SK-N-SH treated with all-trans-retinoic acid at 6 μM for 48 hours (cell line): Measurements from ENCODE around the gene AGPAT1.

ENCODE experiments used
- ATAC-seq: fragments of 200-7000 bp; cut with Tn5 transposase; 3 replicates; pipeline ENCODE4 v1.9.1; 2020; ENCODE audit warnings: mild to moderate bottlenecking, moderate library complexity
- ARNTL ChIP-seq: fragments of 450-650 bp; formaldehyde crosslinking; IDR thresholded peaks from 2 replicates; pipeline ENCODE4 v1.5.0; 2020; ENCODE audit warnings: low read depth, mild to moderate bottlenecking, moderate library complexity, borderline replicate concordance
- BACH2 ChIP-seq: fragments of 250-450 bp; sonication (Bioruptor Pico); IDR thresholded peaks from 2 replicates; pipeline ENCODE4 v1.9.0; 2021; ENCODE audit warnings: mild to moderate bottlenecking, borderline replicate concordance
- CSDC2 ChIP-seq: fragments of 250-450 bp; sonication (Bioruptor Pico); IDR thresholded peaks from 2 replicates; pipeline ENCODE4 v1.5.0; 2020; ENCODE audit warnings: mild to moderate bottlenecking, moderate library complexity
- ISL1 ChIP-seq: fragments of 250-450 bp; sonication (Bioruptor Pico); IDR thresholded peaks from 2 replicates; pipeline ENCODE4 v2.1.2; 2022; ENCODE audit warnings: mild to moderate bottlenecking, moderate library complexity
- OSR1 ChIP-seq: fragments of 250-450 bp; sonication (Bioruptor Pico); IDR thresholded peaks from 2 replicates; pipeline ENCODE4 v1.8.0; 2022; ENCODE audit warnings: moderate library complexity, mild to moderate bottlenecking, inconsistent platforms
- PATZ1 ChIP-seq: fragments of 250-450 bp; sonication (Bioruptor Pico); IDR thresholded peaks from 2 replicates; pipeline ENCODE4 v1.8.0; 2020; ENCODE audit warnings: mild to moderate bottlenecking, moderate library complexity, borderline replicate concordance
- PPARA ChIP-seq: fragments of 250-450 bp; sonication (Bioruptor Pico); IDR thresholded peaks from 2 replicates; pipeline ENCODE4 v1.5.0; 2020; ENCODE audit warnings: mild to moderate bottlenecking, borderline replicate concordance
- RARB ChIP-seq: fragments of 250-450 bp; sonication (Bioruptor Pico); IDR thresholded peaks from 2 replicates; pipeline ENCODE4 v1.8.0; 2021; ENCODE audit warnings: mild to moderate bottlenecking, moderate library complexity
- SNAI2 ChIP-seq: fragments of 250-450 bp; sonication (Bioruptor Pico); IDR thresholded peaks from 2 replicates; pipeline ENCODE4 v1.5.0; 2020; ENCODE audit warnings: mild to moderate bottlenecking, moderate library complexity
- TCF4 ChIP-seq: fragments of 250-450 bp; sonication (Bioruptor Pico); IDR thresholded peaks from 2 replicates; pipeline ENCODE4 v1.8.0; 2021; ENCODE audit warnings: mild to moderate bottlenecking, moderate library complexity, borderline replicate concordance
- TOX ChIP-seq: fragments of 250-450 bp; sonication (Bioruptor Pico); IDR thresholded peaks from 2 replicates; pipeline ENCODE4 v1.8.0; 2021; ENCODE audit warnings: mild to moderate bottlenecking, moderate library complexity, borderline replicate concordance
- ZC3H10 ChIP-seq: fragments of 250-450 bp; sonication (Bioruptor Pico); IDR thresholded peaks from 2 replicates; pipeline ENCODE4 v1.5.1; 2021; ENCODE audit warnings: mild to moderate bottlenecking, moderate library complexity
- ZNF565 ChIP-seq: fragments of 450-650 bp; formaldehyde crosslinking; conservative IDR thresholded peaks from 2 replicates; pipeline ENCODE4 v1.5.0; 2020; ENCODE audit warnings: low read depth, mild to moderate bottlenecking, moderate library complexity
- ZNF70 ChIP-seq: fragments of 450-650 bp; formaldehyde crosslinking; IDR thresholded peaks from 2 replicates; pipeline ENCODE4 v1.5.0; 2020; ENCODE audit warnings: mild to moderate bottlenecking, moderate library complexity
- ZNF8 ChIP-seq: fragments of 450-650 bp; formaldehyde crosslinking; IDR thresholded peaks from 2 replicates; pipeline ENCODE4 v1.5.0; 2020; ENCODE audit warnings: mild to moderate bottlenecking, moderate library complexity
- TF ChIP-seq, protein P1 (sequence below): fragments of 250-450 bp; sonication (Bioruptor Pico); IDR thresholded peaks from 2 replicates; pipeline ENCODE4 v1.8.0; 2021; ENCODE audit warnings: low read depth, mild to moderate bottlenecking, moderate library complexity, borderline replicate concordance
- TF ChIP-seq, protein P2 (sequence below): fragments of 250-450 bp; sonication (Bioruptor Pico); IDR thresholded peaks from 2 replicates; pipeline ENCODE4 v1.5.1; 2021; ENCODE audit warnings: mild to moderate bottlenecking, moderate library complexity
- TF ChIP-seq, protein P3 (sequence below): fragments of 250-450 bp; sonication (Bioruptor Pico); IDR thresholded peaks from 2 replicates; pipeline ENCODE4 v1.5.0; 2020; ENCODE audit warnings: mild to moderate bottlenecking, moderate library complexity
- TF ChIP-seq, protein P4 (sequence below): fragments of 250-450 bp; sonication (Bioruptor Pico); IDR thresholded peaks from 2 replicates; pipeline ENCODE4 v1.5.1; 2020; ENCODE audit warnings: low read depth, mild to moderate bottlenecking, moderate library complexity

AGPAT1 gene

DNA sequence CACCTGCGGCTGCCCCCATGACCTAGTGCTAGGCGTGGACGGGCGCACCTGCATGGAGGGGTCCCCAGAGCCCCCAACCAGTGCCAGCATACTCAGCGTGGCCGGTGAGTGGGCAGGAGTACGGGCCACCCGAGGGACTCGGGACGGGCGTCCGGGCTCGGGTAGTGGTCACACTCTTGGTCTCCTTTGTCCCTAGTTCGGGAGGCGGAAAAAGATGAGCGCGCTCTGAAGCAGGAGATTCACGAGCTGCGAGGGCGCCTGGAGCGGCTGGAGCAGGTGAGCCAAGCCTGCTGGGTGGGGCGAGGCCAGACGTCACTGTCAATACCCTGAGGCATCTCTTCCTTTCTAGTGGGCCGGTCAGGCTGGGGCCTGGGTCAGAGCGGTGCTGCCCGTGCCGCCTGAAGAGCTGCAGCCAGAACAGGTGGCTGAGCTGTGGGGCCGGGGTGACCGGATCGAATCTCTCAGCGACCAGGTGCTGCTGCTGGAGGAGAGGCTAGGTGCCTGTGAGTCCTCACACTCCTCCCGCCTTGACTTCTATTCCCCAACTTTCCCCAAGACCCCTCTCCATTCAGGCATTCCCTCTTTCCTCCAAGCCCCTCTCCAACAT is 8.6 kb downstream of the AGPAT1 start:
- TF ChIP-seq ZNF70 (CRISPR knock-in tag) (no peak), ISL1 (CRISPR knock-in tag) (no peak), ZC3H10 (CRISPR knock-in tag) (no peak), PATZ1 (CRISPR knock-in tag) (no peak), TOX (CRISPR knock-in tag) (no peak), PPARA (CRISPR knock-in tag) (no peak), CSDC2 (CRISPR knock-in tag) (no peak), ARNTL (no peak), ZNF8 (no peak)
- TF ChIP-seq, protein P1, sequence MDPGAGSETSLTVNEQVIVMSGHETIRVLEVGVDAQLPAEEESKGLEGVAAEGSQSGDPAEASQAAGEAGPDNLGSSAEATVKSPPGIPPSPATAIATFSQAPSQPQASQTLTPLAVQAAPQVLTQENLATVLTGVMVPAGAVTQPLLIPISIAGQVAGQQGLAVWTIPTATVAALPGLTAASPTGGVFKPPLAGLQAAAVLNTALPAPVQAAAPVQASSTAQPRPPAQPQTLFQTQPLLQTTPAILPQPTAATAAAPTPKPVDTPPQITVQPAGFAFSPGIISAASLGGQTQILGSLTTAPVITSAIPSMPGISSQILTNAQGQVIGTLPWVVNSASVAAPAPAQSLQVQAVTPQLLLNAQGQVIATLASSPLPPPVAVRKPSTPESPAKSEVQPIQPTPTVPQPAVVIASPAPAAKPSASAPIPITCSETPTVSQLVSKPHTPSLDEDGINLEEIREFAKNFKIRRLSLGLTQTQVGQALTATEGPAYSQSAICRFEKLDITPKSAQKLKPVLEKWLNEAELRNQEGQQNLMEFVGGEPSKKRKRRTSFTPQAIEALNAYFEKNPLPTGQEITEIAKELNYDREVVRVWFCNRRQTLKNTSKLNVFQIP = no peak
- TF ChIP-seq, protein P2, sequence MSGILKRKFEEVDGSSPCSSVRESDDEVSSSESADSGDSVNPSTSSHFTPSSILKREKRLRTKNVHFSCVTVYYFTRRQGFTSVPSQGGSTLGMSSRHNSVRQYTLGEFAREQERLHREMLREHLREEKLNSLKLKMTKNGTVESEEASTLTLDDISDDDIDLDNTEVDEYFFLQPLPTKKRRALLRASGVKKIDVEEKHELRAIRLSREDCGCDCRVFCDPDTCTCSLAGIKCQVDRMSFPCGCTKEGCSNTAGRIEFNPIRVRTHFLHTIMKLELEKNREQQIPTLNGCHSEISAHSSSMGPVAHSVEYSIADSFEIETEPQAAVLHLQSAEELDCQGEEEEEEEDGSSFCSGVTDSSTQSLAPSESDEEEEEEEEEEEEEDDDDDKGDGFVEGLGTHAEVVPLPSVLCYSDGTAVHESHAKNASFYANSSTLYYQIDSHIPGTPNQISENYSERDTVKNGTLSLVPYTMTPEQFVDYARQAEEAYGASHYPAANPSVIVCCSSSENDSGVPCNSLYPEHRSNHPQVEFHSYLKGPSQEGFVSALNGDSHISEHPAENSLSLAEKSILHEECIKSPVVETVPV = no peak
- TF ChIP-seq, all 23 proteins: peak for 0
- no peak for ATAC-seq

DNA sequence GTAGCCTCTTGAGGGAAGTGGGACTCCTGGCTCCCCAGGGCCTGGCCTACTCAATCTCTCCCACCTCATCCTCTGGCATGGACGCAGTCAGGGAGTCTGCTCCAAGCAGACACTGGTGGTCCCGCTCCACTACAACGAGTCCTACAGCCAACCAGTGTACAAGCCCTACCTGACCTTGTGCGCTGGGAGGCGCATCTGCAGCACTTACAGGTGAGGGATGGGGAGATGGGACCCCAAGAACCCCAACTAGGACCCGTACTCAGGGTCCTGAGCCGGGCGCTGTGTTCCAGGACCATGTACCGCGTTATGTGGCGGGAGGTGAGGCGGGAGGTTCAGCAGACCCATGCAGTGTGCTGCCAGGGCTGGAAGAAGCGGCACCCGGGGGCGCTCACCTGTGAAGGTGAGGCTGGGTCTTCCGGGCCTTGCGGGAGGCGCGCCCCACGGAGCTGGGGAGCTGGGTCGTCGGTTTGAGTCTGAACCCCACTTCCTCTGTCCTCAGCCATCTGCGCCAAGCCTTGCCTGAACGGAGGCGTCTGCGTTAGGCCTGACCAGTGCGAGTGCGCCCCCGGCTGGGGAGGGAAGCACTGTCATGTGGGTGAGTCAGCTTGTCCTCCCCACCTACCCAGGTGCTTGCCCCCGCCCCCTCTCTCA is 9.3 kb downstream of the AGPAT1 start:
- TF ChIP-seq, protein P3, sequence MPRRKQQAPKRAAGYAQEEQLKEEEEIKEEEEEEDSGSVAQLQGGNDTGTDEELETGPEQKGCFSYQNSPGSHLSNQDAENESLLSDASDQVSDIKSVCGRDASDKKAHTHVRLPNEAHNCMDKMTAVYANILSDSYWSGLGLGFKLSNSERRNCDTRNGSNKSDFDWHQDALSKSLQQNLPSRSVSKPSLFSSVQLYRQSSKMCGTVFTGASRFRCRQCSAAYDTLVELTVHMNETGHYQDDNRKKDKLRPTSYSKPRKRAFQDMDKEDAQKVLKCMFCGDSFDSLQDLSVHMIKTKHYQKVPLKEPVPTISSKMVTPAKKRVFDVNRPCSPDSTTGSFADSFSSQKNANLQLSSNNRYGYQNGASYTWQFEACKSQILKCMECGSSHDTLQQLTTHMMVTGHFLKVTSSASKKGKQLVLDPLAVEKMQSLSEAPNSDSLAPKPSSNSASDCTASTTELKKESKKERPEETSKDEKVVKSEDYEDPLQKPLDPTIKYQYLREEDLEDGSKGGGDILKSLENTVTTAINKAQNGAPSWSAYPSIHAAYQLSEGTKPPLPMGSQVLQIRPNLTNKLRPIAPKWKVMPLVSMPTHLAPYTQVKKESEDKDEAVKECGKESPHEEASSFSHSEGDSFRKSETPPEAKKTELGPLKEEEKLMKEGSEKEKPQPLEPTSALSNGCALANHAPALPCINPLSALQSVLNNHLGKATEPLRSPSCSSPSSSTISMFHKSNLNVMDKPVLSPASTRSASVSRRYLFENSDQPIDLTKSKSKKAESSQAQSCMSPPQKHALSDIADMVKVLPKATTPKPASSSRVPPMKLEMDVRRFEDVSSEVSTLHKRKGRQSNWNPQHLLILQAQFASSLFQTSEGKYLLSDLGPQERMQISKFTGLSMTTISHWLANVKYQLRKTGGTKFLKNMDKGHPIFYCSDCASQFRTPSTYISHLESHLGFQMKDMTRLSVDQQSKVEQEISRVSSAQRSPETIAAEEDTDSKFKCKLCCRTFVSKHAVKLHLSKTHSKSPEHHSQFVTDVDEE (CRISPR knock-in tag) = no peak
- TF ChIP-seq ISL1 (CRISPR knock-in tag) (no peak), ZC3H10 (CRISPR knock-in tag) (no peak), BACH2 (CRISPR knock-in tag) (no peak), SNAI2 (CRISPR knock-in tag) (no peak), TCF4 (CRISPR knock-in tag) (no peak), RARB (no peak), ARNTL (no peak)
- TF ChIP-seq, protein P2 = no peak
- TF ChIP-seq, protein P4, sequence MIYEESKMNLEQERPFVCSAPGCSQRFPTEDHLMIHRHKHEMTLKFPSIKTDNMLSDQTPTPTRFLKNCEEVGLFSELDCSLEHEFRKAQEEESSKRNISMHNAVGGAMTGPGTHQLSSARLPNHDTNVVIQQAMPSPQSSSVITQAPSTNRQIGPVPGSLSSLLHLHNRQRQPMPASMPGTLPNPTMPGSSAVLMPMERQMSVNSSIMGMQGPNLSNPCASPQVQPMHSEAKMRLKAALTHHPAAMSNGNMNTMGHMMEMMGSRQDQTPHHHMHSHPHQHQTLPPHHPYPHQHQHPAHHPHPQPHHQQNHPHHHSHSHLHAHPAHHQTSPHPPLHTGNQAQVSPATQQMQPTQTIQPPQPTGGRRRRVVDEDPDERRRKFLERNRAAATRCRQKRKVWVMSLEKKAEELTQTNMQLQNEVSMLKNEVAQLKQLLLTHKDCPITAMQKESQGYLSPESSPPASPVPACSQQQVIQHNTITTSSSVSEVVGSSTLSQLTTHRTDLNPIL (CRISPR knock-in tag) = no peak
- ATAC-seq = no peak; the same call in 1 of the 3 replicates

- ATAC-seq = no peak
- TF ChIP-seq TCF4 (CRISPR knock-in tag) (no peak), ARNTL (no peak), ZNF565 (CRISPR knock-in tag) (no peak), CSDC2 (CRISPR knock-in tag) (no peak), RARB (no peak), ISL1 (CRISPR knock-in tag) (no peak), OSR1 (CRISPR knock-in tag) (no peak), PPARA (CRISPR knock-in tag) (no peak), SNAI2 (CRISPR knock-in tag) (no peak), PATZ1 (CRISPR knock-in tag) (no peak)
- TF ChIP-seq, protein P2 = no peak
Measured at GRCh38 chr6:32164295-32164694, 11.6 kb downstream of the AGPAT1 start, which contains the start of gene EGFL8. Gene EGFL8, plus strand, starts transcription at chr6:32164595. Its CDS starts 1,571 bp downstream, at chr6:32166166.
